SK-N-SH (cell line): Measurements from ENCODE around the gene DENND1A. TPM values are rescaled to one million over a fixed set of nuclear protein-coding genes. Genes with fewer than 3 reads are reported as not detected.

Experiments
- CTCF ChIA-PET: fragments of 300-600, 350-600 bp; formaldehyde crosslinking; extraction: SDS; loops from one replicate; lab custom pipeline; 2021; lab: Yijun Ruan, JAX
- POLR2A ChIA-PET: fragments of 350-600 bp; sonication (Branson Sonifier 250); formaldehyde crosslinking; extraction: SDS; loops from one replicate; lab custom pipeline; 2020; ENCODE audit warnings: antibody characterized with exemption, inconsistent platforms; lab: Yijun Ruan, JAX
- DNase-seq: peaks from one replicate; pipeline ENCODE4 v3.0.0; 2012
- H2AFZ ChIP-seq: fragments of 200-600 bp; sonication (generic); 2 replicates; pipeline ENCODE4 v1.8.1; 2016; ENCODE audit warnings: antibody characterized with exemption, mild to moderate bottlenecking, low read depth
- H3F3A ChIP-seq: fragments of 200-600 bp; sonication (generic); replicated peaks from 2 replicates; pipeline ENCODE3; 2016; ENCODE audit warnings: antibody characterized with exemption, mild to moderate bottlenecking; ENCODE audit not compliant: insufficient read depth
- H3K27ac ChIP-seq, 2 experiments: fragments of 200-500 bp in 1 of 2; fragments of 200-600 bp in 1 of 2; sonication (Bioruptor generic) in 1 of 2; sonication (generic), shearing (Covaris generic) in 1 of 2; 2 replicates each; pipeline versions ENCODE4 v1.5.1 to v1.6.1; 2014 to 2016; ENCODE audit warnings: low read depth in 2 of 2, inconsistent platforms in 1 of 2, low read length in 1 of 2, mild to moderate bottlenecking in 1 of 2, mixed read lengths in 1 of 2
- H3K27me3 ChIP-seq: fragments of 200-600 bp; sonication (generic), shearing (Covaris generic); 2 replicates; pipeline ENCODE4 v1.6.1; 2016; ENCODE audit warnings: mixed run types; ENCODE audit not compliant: insufficient read depth
- H3K36me3 ChIP-seq, 2 experiments: fragments of 200-500 bp in 1 of 2; fragments of 200-600 bp in 1 of 2; sonication (Bioruptor generic) in 1 of 2; sonication (generic) in 1 of 2; replicated peaks in 1 of 2; 2 replicates each; pipeline versions ENCODE3 to v1.5.1; 2014 to 2016; ENCODE audit warnings: low read length in 1 of 2, mild to moderate bottlenecking in 1 of 2; ENCODE audit not compliant: insufficient read depth in 2 of 2, control insufficient read depth in 1 of 2
- H3K4me1 ChIP-seq, 2 experiments: fragments of 200-500 bp in 1 of 2; fragments of 200-600 bp in 1 of 2; sonication (Bioruptor generic) in 1 of 2; sonication (generic), shearing (Covaris generic) in 1 of 2; 2 replicates each; pipeline versions ENCODE4 v1.5.1 to v1.6.1; 2014 to 2016; ENCODE audit warnings: low read depth in 1 of 2, low read length in 1 of 2, mixed run types in 1 of 2; ENCODE audit not compliant: insufficient read depth in 2 of 2, control insufficient read depth in 1 of 2
- H3K4me2 ChIP-seq: fragments of 200-600 bp; sonication (generic), shearing (Covaris generic); 2 replicates; pipeline ENCODE4 v1.6.1; 2017; ENCODE audit warnings: mixed run types
- H3K4me3 ChIP-seq, 2 experiments: fragments of 200-500 bp in 1 of 2; fragments of 200-600 bp in 1 of 2; sonication (Bioruptor generic) in 1 of 2; sonication (generic), shearing (Covaris generic) in 1 of 2; 2 replicates each; pipeline versions ENCODE4 v1.5.1 to v1.8.1; 2014 to 2016; ENCODE audit warnings: low read depth in 2 of 2, inconsistent platforms in 1 of 2, low read length in 1 of 2, mild to moderate bottlenecking in 1 of 2, mixed read lengths in 1 of 2, moderate library complexity in 1 of 2
- H3K79me2 ChIP-seq: fragments of 200-600 bp; sonication (generic); 2 replicates; pipeline ENCODE4 v1.8.1; 2017; ENCODE audit warnings: mild to moderate bottlenecking; ENCODE audit not compliant: insufficient read depth
- H3K9ac ChIP-seq: fragments of 200-600 bp; sonication (generic); 2 replicates; pipeline ENCODE4 v1.6.1; 2017; ENCODE audit warnings: mixed run types
- H3K9me2 ChIP-seq: fragments of 200-600 bp; sonication (generic); 2 replicates; pipeline ENCODE4 v1.6.1; 2017; ENCODE audit warnings: mixed run types
- H3K9me3 ChIP-seq: fragments of 200-600 bp; sonication (generic); 2 replicates; pipeline ENCODE4 v1.6.1; 2017; ENCODE audit warnings: mixed run types, mild to moderate bottlenecking, moderate library complexity
- H4K20me1 ChIP-seq: fragments of 200-600 bp; sonication (generic); 2 replicates; pipeline ENCODE4 v1.6.1; 2017; ENCODE audit warnings: mild to moderate bottlenecking, mixed run types; ENCODE audit not compliant: insufficient read depth
- CHD2 ChIP-seq: fragments of 150-350 bp; IDR thresholded peaks from 2 replicates; pipeline ENCODE4 v1.6.1; 2018; ENCODE audit warnings: low read length; ENCODE audit not compliant: partially characterized antibody
- ELF1 ChIP-seq: IDR thresholded peaks from 2 replicates; pipeline ENCODE4 v1.4.0; 2012
- EP300 ChIP-seq, 2 experiments: IDR thresholded peaks; 2 replicates each; pipeline versions ENCODE4 v1.4.0 to v1.6.1; 2012; ENCODE audit warnings: borderline replicate concordance in 1 of 2, low read depth in 1 of 2, low read length in 1 of 2
- FOSL2 ChIP-seq: IDR thresholded peaks from 2 replicates; pipeline ENCODE4 v1.4.0; 2012; ENCODE audit warnings: low read depth, mild to moderate bottlenecking, moderate library complexity, borderline replicate concordance
- FOXM1 ChIP-seq: IDR thresholded peaks from 2 replicates; pipeline ENCODE4 v1.4.0; 2012; ENCODE audit warnings: low read depth, mild to moderate bottlenecking
- GATA2 ChIP-seq: sonication (generic); formaldehyde crosslinking; IDR thresholded peaks from 2 replicates; pipeline ENCODE4 v1.5.0; 2020; ENCODE audit warnings: mild to moderate bottlenecking, missing genetic modification reagents
- JUND ChIP-seq: IDR thresholded peaks from 2 replicates; pipeline ENCODE4 v1.4.0; 2012
- MEF2A ChIP-seq: IDR thresholded peaks from 2 replicates; pipeline ENCODE4 v1.4.0; 2012; ENCODE audit warnings: low read depth, borderline replicate concordance
- NFIC ChIP-seq: IDR thresholded peaks from 2 replicates; pipeline ENCODE4 v1.4.0; 2012; ENCODE audit warnings: borderline replicate concordance
- POLR2AphosphoS5 ChIP-seq: IDR thresholded peaks from 2 replicates; pipeline ENCODE4 v1.6.1; 2012; ENCODE audit warnings: low read depth, low read length
- RAD21 ChIP-seq: IDR thresholded peaks from 2 replicates; pipeline ENCODE4 v1.6.1; 2012; ENCODE audit warnings: mild to moderate bottlenecking, low read length
- RCOR1 ChIP-seq: fragments of 150-350 bp; IDR thresholded peaks from 2 replicates; pipeline ENCODE4 v1.6.1; 2017; ENCODE audit warnings: antibody characterized with exemption, low read length
- SMC3 ChIP-seq: IDR thresholded peaks from 2 replicates; pipeline ENCODE4 v1.6.1; 2012; ENCODE audit warnings: low read depth, low read length, improper control_type of control experiment
- TEAD4 ChIP-seq: IDR thresholded peaks from 2 replicates; pipeline ENCODE4 v1.4.0; 2012; ENCODE audit warnings: mild to moderate bottlenecking, borderline replicate concordance; ENCODE audit not compliant: insufficient read depth
- USF1 ChIP-seq: IDR thresholded peaks from 2 replicates; pipeline ENCODE4 v1.4.0; 2012; ENCODE audit warnings: low read depth, borderline replicate concordance
- ZBTB33 ChIP-seq: IDR thresholded peaks from 2 replicates; pipeline ENCODE4 v1.4.0; 2012; ENCODE audit warnings: low read depth, borderline replicate concordance
- WGBS: methylation state at CpG from one replicate; pipeline ENCODE4 v1.1.6; 2017; ENCODE audit warnings: low lambda C conversion rate; 5-methylcytosine and 5-hydroxymethylcytosine counted together
- polyA plus RNA-seq, 3 experiments: library from polyadenylated mRNA; depleted of rRNA; stranded (reverse); fragments of >200 nt; gene quantifications; 2 replicates each; pipeline ENCODE4 v1.2.3, GENCODE V29; 2012
- TF ChIP-seq, protein P1 (sequence below): IDR thresholded peaks from 2 replicates; pipeline ENCODE4; 2012
- TF ChIP-seq, protein P2 (sequence below): fragments of 200-600 bp; sonication (generic); IDR thresholded peaks from 2 replicates; pipeline ENCODE4 v1.6.1; 2017; ENCODE audit warnings: antibody characterized with exemption, mild to moderate bottlenecking, moderate library complexity

Gene DENND1A
- polyA plus RNA-seq, 1 of the 3 experiments (the other 2 are of a cell fraction), result 25.4 TPM

DNA sequence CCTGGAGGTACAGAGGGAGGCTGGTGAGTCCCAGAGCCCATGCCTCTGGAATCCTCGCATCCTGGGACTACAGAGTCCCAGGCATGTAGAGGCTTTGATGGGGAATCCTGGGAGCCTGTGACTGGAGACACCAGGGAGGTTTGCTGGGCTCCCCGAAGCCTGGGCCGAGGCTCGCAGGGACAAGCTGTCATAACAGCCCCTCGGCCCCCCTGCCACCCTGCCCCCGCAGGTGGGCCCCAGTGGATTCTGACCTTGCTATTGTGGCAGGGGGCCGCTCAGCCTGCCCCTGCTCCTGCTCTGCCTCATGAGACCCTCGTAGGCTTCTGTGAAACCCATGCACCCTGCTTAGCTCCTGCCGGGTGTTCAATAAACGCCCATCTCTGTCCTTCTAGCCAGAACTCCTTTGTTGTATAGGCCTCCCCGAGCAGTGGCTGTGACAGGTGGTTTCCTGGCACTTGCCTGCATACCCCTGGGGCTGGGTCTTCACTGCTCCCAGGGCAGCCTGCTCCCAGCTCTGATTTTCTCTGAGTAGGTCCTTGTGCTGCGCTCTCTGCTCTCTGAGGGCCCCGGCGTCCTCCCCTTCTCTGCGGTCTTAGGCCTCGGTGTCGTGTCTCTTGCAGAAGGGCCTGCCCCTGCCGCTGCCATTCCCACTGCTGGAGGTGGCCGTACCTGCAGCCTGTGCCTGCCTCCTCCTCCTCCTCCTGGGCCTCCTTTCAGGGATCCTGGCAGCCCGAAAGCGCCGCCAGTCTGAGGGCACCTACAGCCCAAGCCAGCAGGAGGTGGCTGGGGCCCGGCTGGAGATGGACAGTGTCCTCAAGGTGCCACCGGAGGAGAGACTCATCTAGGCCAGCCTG is 553.5 kb downstream of the DENND1A start:
- DNase-seq, result no peak
- no peak overlapping the region for H3K4me2 ChIP-seq
- H3K79me2 ChIP-seq, result no peaks in the 10 kb centered on the region
- peaks cover 0 to 30% of the 10 kb centered on the region in 2 experiments; a peak in 1 of 4 replicates for H3K4me1 ChIP-seq
- no peak overlapping the region for H2AFZ ChIP-seq
- TF ChIP-seq ZBTB33, result no peak
- TF ChIP-seq POLR2AphosphoS5, result no peak
- no peak for TF ChIP-seq JUND
- H3K27ac ChIP-seq, result no peak overlapping the region
- ChIA-PET CTCF (interaction anchor here (1.0 to 20.5 kb wide), 6 partner anchors 9 to 303 kb away, joined by 3 to 331 read pairs (median 6); partner anchors contain the start of gene CRB2), POLR2A (no interaction called here)
- no peaks in the 10 kb centered on the region for H3K9me2 ChIP-seq
- WGBS, result 77% methylated on average over 12 of the region's 24 CpGs
- H3K9ac ChIP-seq, result no peak overlapping the region
- H3K27me3 ChIP-seq, result peaks cover 32% of the 10 kb centered on the region
- H3F3A ChIP-seq, result no peaks in the 10 kb centered on the region
- H3K9me3 ChIP-seq, result no peaks in the 10 kb centered on the region
- H3K4me3 ChIP-seq, result no peak overlapping the region
- no peaks in the 10 kb centered on the region for H3K36me3 ChIP-seq
- no peaks in the 10 kb centered on the region for H4K20me1 ChIP-seq

DNA sequence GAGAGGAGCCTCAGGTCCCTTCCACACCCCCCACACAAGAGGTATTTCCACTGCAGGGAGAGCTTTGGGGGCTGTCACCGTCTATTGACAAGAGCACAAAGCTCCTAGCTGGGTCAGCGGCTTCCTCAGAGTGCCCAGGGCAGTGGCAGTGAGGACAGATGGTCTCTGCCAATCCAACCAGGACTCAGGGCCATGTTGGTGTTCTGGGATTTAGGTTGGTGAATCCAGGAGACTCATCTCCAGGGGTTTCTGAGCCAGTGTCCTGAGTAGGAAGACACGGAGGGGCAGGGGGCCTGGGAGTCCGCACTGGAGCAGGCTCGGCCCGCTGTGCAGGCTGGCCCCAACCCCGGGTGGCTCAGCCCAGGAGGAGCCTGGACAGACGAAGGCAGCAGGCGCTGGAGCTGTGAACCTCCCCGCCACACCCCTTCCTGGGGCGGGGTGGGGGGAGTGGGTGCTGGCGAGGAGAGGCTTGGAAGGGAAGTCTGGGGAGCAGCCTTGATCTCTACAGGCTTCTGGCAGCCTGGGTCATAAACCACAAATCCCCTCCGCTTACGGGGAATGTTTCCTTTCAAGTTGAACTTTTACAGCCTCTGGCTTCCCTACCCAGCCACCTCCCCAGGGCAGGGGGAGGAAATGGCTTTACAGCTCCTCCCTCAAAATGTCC is 554.3 kb downstream of the DENND1A start:
- Histone ChIP-seq H3K9me3 (no peaks in the 10 kb centered on the region), H3K27ac (no peak overlapping the region), H3K36me3 (no peaks in the 10 kb centered on the region), H3K79me2 (no peaks in the 10 kb centered on the region), H4K20me1 (no peaks in the 10 kb centered on the region), H3K4me1 (peaks cover 0 to 30% of the 10 kb centered on the region in 2 experiments; a peak in 1 of 4 replicates), H3K9ac (no peak overlapping the region), H3K4me2 (no peak overlapping the region), H3K27me3 (peaks cover 40% of the 10 kb centered on the region), H2AFZ (no peak overlapping the region), H3F3A (no peaks in the 10 kb centered on the region), H3K4me3 (no peak overlapping the region)
- CTCF ChIA-PET, result interaction anchor here (1.0 to 20.5 kb wide), 4 partner anchors 10 to 25 kb away, joined by 4 to 331 read pairs (median 16); partner anchors contain the start of gene CRB2
- WGBS, result 71% methylated on average over 10 of the region's 14 CpGs
- TF ChIP-seq FOXM1 (no peak), RAD21 (no peak), EP300 (IDR thresholded peaks at IDR 0.05; ENCODE audit: borderline replicate concordance in 1 of 2, low read depth in 1 of 2, low read length in 1 of 2) (no peak), GATA2 (CRISPR knock-in tag) (no peak), RCOR1 (no peak), TEAD4 (no peak), ELF1 (no peak), POLR2AphosphoS5 (no peak), USF1 (no peak), SMC3 (no peak), CHD2 (no peak), JUND (no peak), FOSL2 (no peak), NFIC (no peak), MEF2A (no peak)
- TF ChIP-seq, protein P1, sequence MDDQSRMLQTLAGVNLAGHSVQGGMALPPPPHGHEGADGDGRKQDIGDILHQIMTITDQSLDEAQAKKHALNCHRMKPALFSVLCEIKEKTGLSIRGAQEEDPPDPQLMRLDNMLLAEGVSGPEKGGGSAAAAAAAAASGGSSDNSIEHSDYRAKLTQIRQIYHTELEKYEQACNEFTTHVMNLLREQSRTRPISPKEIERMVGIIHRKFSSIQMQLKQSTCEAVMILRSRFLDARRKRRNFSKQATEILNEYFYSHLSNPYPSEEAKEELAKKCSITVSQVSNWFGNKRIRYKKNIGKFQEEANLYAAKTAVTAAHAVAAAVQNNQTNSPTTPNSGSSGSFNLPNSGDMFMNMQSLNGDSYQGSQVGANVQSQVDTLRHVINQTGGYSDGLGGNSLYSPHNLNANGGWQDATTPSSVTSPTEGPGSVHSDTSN, result no peak
- TF ChIP-seq, protein P2, sequence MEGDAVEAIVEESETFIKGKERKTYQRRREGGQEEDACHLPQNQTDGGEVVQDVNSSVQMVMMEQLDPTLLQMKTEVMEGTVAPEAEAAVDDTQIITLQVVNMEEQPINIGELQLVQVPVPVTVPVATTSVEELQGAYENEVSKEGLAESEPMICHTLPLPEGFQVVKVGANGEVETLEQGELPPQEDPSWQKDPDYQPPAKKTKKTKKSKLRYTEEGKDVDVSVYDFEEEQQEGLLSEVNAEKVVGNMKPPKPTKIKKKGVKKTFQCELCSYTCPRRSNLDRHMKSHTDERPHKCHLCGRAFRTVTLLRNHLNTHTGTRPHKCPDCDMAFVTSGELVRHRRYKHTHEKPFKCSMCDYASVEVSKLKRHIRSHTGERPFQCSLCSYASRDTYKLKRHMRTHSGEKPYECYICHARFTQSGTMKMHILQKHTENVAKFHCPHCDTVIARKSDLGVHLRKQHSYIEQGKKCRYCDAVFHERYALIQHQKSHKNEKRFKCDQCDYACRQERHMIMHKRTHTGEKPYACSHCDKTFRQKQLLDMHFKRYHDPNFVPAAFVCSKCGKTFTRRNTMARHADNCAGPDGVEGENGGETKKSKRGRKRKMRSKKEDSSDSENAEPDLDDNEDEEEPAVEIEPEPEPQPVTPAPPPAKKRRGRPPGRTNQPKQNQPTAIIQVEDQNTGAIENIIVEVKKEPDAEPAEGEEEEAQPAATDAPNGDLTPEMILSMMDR, result no peak
- TF ChIP-seq, all 33 proteins: peak for 0
- no peaks in the 10 kb centered on the region for H3K9me2 ChIP-seq
- no peak for DNase-seq
- POLR2A ChIA-PET, result no interaction called here
